MM.1S (cell line): ENCODE results near the gene FAM193B.

ENCODE experiments used
- CTCF ChIP-seq: fragments of 300-600 bp; sonication (generic); IDR thresholded peaks from 2 replicates; pipeline ENCODE4 v1.5.1; 2016; ENCODE audit warnings: antibody characterized with exemption, low read length, mixed read lengths
- EZH2 ChIP-seq: fragments of 300-600 bp; sonication (generic); optimal IDR thresholded peaks from 2 replicates; pipeline ENCODE3; 2017; ENCODE audit warnings: low read depth, mild to moderate bottlenecking, antibody characterized with exemption, low read length, mixed read lengths
- EZH2phosphoT487 ChIP-seq: fragments of 300-600 bp; sonication (generic); IDR thresholded peaks from 2 replicates; pipeline ENCODE4 v1.6.1; 2018; ENCODE audit warnings: antibody characterized with exemption, low read length

GRCh38 chr5:177557041-177557647, 2.8 kb upstream of the FAM193B start:
- TF ChIP-seq CTCF = no peak
- no peak for TF ChIP-seq EZH2
- no peak for TF ChIP-seq EZH2phosphoT487
